PC-3 (cell line): ENCODE data around the gene SNU13.
"Not testable (repeated sequence)": the region's sequence is repeated elsewhere in the genome, so short reads cannot be mapped to it uniquely, and the experiment has no call there.

Source experiments
- CTCF ChIP-seq: fragments of 300-600 bp; sonication (generic); conservative IDR thresholded peaks from 2 replicates; pipeline ENCODE4 v1.5.1; 2017; ENCODE audit warnings: antibody characterized with exemption, low read depth, mild to moderate bottlenecking, low read length
- EZH2 ChIP-seq: fragments of 300-600 bp; sonication (generic); IDR thresholded peaks from one replicate; pipeline ENCODE4 v1.6.1; 2017; ENCODE audit warnings: antibody characterized with exemption, mild to moderate bottlenecking, low read length; ENCODE audit not compliant: unreplicated experiment

- not testable (repeated sequence) for TF ChIP-seq CTCF, EZH2
These were observed 1.8 kb downstream of the SNU13 start for GRCh38 chr22:41686890-41687289.
